NCI-H2107 (cell line): ENCODE results near the gene ABHD14A.
"Not testable (repeated sequence)": the region's sequence is repeated elsewhere in the genome, so short reads cannot be mapped to it uniquely, and the experiment has no call there.

Experiments used
- DNase-seq: peaks from one replicate; lab custom pipeline; 2025; lab: John Stamatoyannopoulos, UW

The ABHD14A gene

GRCh38 chr3:51974963-51975851 is at the start of gene ABHD14A:
Gene ABHD14A, plus strand, starts transcription at chr3:51975064. Its CDS starts 72 bp downstream, at chr3:51975136.
- no peak for DNase-seq

GRCh38 chr3:51927061-51927977 is 47.5 kb upstream of the ABHD14A start:
- no peak for DNase-seq

GRCh38 chr3:51928438-51928837 is 46.4 kb upstream of the ABHD14A start:
- no peak for DNase-seq

DNA sequence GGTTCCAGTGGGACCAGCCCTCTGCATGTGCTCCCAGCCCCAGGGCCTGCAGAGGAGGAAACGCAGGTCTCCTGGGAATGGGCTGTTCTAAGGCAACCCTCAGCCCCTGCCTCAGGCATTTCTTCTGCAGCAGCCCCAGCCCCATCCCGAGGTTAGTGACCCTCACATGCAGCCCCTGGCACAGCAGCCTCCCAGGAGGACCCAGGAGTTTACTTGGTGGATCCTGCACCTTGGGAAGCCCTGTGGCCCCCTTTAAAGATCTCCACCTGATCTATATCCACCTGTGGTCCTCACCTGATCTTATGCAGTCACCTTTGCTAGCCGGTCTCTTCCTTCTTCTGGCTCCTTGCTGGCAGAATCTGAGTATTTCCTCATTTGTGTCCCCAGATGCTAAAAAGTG is 45.9 kb upstream of the ABHD14A start:
- DNase-seq = not testable (repeated sequence)

GRCh38 chr3:51929420-51930003 is 45.4 kb upstream of the ABHD14A start:
- no peak for DNase-seq

DNA sequence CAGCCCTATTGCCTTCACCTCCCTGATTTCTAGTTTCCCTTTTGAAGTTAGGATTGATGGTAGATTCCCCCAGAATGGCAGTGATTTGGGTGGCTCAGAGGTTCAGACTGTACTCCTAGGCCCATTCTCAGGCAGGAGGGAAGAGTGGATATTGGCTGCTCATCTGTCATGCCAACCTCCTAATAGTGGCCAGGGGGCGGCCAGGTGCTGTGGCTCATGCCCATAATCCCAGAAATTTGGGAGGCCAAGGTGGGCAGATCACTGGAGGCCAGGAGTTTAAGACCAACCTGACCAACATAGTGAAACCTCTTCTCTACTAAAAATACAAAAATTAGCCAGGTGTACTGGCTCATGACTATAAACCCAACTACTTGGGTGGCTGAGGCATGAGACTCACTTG is 44.4 kb upstream of the ABHD14A start:
- DNase-seq = no peak

- no peak for DNase-seq
These were observed 43.1 kb upstream of the ABHD14A start for GRCh38 chr3:51931756-51932155.

GRCh38 chr3:51932471-51933370 is 42.1 kb upstream of the ABHD14A start:
- no peak for DNase-seq

DNA sequence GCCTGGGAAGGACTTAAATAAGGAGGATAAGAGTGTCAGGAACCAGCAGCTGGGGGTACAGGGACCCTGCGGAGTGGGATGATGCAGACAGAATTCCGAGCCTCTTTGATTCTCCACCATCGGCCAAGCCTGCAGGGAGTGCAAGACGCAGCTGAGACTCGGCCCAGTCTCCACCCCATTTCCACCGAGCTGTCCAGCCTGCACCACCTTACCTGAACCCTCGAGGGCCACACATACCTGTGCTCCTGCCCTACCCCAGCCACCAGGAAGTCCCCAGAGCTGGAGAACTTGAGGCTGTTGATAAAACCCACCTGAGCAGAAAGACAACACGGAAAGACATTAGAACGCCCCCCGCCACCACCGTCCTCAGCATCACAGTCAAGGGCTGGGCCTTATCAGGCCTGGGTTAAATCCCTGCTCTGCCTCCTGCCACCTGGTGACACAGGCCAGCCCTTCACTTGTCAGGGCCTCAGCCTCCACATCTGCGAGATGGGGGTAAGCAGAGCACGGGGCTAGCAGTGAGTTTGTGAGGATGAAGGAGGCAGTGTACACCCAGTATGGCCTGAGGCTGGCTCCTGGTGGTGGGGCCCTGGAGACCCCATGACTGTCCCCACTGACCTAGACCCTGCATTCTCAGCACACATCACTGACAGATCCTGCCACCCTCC is 41.3 kb upstream of the ABHD14A start:
- DNase-seq = no peak

DNA sequence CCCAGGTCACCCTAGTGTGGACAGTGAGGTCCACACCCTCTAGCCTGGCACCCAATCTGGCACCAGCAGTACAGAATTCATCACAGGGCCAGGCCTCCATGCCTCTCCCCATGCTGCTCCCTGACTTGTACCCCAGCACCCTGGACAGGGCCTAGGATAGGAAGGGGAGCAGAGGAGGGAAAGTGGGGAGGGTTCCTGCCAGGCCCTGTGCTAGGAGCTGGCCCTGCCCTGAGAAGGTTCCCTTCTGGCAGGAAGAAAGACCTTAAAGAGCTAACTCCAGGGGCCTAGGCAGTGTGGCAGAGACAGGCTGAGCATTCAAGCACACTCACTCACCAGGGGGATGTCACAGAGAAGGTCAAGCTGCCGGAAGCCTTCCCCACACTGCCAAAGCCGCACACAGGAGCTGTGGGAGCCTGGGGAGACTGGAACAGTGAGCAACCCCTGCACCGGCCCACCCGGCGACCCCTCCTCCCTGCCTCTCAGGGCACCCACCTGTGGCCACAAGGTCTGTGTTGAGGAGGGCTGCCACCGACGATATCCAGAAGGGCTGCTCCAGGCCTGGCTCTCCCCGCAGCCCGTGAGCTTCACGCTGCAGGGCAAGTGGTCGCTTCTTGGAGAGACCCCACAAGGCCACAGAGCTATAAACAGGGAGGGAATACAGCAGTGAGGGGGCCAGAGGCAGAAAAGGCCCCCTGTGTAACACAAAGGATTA is 40.6 kb upstream of the ABHD14A start:
- no peak for DNase-seq

DNA sequence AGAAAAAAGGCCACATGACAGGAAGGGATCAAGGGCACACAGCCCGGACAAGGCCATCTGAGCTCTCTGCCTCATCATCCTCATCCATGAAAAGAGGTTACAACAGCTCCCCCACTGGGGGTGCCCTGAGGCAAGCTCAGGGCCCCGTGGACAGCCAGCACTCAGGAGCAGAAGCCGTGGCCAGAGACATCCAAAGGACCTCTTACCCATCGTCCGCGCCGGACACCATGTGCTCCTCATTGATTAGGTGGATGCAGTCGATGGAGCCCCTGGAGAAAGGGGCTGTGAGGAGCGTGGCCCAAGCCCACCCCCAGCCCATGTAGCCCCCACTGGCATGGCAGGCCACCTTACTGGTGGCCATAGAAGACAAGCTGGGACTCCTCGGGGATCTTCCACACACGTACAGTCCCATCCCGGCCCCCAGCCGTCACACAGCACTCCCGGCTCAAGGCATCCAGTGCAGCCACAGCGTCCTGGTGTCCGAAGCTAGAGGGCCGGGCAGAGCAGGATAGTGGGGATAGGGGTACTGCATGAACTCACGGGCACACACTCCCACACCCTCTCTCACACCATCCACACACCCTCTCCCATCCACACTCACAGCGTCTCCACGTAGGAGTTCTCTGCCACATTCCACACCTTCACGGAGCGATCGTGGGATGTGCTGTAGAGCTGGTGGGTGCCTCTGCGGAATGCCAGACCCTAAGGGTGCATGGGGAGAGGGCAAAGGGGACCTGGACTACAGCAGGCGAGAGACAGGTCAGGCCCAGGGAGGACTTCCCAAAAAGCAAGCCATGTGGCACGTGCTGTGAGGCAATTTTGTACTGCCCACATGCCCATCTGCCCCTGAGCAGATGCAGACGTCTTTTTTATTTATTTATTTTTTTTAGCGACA is 39.6 kb upstream of the ABHD14A start:
- DNase-seq = no peak

DNA sequence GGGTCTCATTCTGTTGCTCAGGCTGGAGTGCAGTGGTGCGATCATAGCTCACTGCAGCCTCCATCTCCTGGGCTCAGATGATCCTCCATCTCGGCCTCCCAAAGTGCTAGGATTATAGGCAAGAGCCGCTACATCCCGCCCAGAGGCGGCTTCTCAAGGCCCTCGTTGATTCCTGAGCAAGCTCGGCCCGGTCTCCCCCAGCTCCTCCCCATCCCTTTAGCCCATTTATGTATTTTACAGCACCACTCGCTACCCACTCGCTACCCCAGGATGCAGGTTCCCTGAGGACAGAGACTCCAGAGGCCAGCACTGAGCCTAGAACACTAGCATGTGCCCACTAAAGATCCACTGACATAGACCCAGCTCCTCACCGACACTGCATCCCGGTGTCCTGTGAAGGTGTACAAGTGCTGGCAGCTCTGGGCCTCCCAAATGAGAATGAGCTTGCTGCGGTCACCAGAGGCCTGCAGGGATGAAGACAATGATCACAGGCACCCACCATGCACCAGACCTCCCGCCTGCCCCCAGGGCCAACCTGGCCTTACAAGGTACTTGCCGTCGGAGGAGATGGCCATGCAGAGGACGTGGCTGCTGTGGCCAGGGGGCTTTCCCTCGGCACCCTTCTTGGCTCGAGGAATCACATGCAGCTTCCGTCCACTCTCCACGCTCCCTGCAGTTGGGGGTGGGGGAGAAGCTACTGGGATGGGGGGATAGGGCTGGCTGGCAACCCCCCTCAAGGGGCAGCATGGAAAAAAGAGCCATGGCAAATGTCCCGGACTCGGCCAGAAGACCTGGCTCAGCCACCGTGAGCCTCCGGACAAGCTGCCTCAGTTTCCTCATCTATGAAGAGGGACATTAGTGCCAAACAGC is 38.7 kb upstream of the ABHD14A start:
- no peak for DNase-seq

- DNase-seq = no peak
These were observed 37.9 kb upstream of the ABHD14A start for GRCh38 chr3:51937014-51937413.

DNA sequence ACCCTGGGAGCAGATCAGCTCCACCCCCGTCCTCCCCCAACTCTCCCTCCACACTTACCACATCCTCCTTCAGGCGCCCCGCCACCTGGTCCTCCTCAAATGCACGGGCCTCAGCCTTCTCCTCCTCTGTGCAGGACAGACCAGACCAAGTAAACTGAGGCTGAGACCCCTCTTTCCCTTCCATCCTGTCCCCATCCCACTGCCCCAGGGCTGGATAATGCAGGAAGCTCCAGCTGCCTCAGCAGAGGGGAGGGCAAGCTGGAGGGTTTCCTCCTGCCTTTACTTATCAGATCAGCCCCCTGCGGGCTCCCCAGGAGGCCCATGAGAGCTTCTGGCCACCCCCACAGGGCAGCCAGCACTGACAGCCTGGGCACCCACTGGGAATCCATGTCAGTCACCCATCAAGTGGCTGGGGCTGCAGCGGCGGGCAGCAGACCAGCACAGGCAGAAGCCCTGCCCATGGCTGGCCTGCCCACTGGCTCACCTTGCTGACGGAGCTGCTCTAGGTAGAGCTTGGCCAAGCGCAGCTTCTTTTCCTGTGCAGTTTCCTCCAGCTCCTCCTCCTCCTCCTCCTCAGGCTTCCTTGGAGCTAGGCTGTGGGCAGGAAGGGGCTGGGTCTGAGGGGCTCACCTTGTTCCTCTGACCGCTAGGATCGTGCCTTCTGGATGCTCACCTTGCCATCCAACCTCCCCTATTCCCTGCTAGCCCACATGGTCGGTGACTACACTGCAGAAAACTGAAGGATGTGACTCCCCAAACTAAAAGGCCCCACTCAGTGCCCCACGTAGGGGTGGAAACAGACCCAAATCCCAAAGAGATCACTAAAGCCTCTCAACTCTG is 37.0 kb upstream of the ABHD14A start:
- DNase-seq = no peak

GRCh38 chr3:51938780-51939425 is 36.0 kb upstream of the ABHD14A start:
- no peak for DNase-seq

DNA sequence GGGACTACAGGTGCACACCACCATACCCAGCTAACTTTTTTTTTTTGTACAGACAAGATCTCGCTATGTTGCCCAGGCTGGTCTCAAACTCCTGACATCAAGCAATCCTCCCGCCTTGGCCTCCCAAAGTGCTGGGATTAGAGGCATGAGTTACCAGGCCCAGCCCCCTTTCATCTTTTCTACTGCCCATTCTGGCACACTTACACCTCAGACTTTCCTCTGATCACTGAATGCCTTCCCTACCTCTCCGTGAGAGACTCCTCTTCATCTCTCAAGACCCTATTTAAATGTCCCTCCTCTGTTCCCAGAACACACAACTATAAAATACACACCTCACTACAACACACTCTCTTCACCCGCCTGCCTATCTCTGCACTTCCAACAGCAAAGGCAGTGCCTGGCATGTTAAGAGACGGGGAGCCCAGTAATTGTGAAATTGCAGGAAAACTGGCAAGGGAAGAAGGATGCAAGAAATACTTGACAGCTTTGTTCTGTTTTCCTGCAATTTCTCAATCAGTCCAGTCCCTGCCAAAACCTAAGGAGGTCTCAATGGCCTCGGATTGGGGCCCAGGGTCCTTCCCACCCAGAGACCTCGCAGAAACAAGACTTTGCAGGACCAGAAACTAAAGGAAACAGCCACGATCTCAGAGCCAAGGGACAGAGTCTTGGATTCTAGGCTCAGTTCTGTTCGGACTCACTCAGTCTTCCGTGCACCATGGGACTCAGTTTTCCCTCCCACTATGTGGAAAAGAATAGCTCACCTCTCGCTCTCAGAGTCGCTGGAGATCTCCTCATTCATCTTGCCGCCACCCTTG is 34.0 kb upstream of the ABHD14A start:
- DNase-seq = no peak
